NCI-H2196 treated with DMSO at 0.1 percent for 48 hours (cell line): ENCODE results near the gene MORC2.
A peak's percentile ranks its signal among the peaks of the same experiment; 100 is the strongest.

Experiments used
- DNase-seq: peaks from one replicate; lab custom pipeline; 2025; ENCODE audit not compliant: unreplicated experiment; lab: John Stamatoyannopoulos, UW

The MORC2 gene

DNA sequence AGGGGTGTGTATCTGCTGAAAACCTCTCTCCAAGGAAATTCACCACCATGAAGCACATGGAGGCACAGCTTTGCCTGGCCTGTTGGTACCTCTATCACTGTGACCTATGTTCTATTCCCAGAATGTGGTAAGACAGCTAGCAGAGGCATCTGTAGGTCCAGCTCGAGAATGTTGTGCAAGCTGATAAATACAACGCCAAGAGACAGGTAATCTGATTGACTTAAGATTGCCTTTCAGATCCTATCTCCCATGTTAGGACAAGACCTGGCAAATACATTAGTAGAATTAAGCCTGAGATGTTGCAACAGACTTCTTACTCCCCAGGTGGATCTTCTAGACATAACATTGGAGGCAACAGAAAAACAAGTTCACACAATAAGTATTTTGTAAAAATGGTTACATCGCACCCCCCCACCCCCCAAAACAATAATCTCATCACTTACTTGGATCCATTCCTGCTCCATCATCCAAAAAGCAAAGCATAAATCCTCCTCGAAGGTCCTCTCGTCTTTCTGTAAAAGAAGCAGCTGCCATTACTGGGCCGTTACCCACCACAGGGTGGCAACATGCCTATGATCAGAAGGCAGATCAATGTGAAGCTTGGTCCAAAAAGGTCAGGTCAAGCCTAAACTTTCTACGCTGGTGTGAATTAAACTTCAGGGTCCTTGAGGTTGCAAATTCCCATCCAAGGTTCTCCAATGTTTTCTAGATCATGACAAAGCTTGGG, 18.5 kb downstream of the MORC2 start:
- DNase-seq, result no peak

DNA sequence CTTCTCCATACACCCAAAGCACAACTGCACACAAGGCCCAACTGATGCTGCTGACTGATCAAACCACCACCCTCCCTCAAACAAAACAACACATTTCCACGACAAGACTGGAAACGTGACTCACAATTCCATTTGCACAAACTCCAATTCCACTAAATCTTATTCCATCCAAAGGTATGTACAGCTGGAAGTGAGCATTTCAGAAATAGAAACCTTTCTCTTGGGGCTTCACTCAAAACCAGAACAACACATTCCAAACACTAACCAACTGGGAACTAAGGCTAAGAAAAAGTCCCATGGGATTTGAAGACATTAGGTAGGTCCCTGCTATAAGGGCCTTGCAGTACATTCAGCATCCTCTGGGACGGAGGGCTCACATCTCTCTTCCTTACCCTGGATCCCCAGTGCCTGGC, 19.6 kb downstream of the MORC2 start:
- no peak for DNase-seq

DNA sequence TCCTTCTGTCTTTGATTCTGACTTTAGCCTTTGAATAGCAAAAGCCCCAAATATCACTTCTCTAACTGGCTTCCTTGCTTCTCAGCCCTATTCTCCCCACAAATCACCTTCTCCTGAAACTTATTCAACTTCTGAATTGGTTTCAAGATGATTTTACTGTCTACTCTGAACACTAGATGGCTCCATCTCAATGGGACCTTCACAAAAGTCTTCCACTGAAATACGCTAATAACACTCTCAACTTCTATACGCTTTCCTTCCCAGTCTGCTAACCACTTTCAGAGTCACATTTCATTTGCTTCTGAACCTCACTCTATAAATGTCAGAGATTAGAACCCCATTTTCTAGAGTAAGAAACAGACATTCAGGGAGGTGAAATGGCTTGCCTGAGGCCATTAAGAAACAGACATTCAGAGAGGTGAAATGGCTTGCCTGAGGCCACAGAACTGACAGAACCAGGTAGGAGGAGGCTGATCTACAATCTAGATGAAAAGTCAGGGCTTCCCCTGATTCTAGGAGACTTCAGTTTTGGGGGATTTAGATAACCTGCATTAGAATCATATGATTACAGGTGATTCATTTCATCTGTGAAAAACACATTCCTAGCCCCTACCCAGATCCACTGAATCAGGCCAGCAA, 20.6 kb downstream of the MORC2 start:
- no peak for DNase-seq

DNA sequence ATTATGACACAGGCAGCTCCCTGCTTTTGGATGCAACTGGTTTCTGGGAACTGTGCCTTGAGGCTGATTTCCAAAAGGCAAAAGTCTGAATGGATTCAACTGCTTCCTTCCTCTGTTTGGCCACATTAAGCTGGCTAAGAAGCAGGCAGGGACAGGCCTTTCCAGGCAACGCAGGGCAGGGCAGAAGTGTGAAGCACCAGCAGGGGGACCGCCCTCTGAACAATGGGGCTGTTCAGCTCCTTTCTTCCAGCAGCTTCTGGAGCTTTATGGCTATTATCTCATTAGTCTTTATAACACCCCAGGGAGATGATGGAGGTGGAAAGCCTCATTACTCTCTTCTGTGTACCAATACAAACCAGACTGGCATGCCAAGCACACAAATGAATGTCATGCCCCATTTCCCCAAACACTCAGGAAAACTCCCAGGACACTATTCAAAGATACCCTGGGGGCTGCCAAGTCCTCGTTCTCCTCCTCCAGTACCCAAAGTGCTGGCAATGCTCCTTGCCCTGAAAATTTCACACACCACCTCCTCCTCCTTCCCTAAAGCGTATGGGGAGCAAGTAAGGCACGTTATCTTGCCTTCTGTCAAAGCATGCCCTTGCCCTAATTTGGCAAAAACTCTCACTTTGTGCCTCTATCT, 21.3 kb downstream of the MORC2 start:
- no peak for DNase-seq

DNA sequence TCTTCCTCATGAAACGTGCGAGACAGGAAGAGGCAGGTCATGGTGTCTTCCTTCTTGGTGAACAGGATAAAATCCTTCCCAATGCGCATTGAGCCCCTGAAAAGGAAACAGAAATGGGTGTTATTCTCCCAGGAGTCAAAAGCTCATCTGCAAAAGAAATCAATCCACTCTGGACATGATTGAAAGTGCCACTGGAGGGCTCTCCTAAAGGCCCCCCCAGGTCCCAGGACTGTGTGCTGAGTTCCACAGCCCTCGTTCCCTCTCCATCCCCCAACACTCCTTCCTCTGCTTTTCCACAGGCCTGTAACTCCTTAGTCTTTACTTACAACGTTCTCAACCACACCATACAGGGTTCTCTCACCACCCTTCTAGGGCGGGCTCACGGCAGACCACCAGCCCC, 22.2 kb downstream of the MORC2 start:
- no peak for DNase-seq

DNA sequence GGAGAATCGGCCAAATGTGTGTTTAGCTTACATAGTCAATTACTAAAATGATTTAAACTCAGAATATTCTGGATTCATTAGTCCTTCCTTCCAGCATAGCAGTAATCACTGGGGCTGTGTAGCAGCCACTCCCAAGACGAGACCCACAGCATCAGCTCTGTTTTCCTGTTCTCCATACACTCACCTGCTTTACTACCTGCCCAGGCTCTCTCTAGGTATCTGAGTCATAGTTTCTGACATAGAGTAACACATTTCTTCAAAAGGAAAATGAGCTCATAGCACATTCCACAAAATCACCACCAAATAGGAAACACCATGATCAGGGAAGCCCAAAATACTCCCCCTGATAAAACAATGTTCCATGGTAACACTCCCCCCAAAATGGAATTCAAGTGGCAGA, 22.9 kb downstream of the MORC2 start:
- no peak for DNase-seq

DNA sequence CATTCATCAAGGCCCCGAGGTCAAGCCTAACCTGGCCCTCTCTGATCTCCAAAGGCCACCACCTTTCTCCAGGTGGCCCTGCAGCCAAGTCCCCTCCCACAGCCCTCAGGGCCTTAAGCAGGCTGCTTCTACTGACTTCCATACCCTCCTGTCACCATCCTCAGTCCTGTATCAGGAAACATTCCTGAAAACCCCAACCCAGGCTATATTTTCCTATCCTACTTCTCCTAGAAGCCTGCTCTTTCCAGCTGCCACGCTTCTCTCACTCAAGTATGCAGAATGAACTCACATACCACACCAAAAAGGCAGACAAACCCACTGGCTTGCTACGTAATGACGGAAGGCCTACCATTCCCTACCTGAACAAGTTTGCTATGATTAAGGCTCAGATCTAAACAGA, 23.6 kb downstream of the MORC2 start:
- no peak for DNase-seq

DNA sequence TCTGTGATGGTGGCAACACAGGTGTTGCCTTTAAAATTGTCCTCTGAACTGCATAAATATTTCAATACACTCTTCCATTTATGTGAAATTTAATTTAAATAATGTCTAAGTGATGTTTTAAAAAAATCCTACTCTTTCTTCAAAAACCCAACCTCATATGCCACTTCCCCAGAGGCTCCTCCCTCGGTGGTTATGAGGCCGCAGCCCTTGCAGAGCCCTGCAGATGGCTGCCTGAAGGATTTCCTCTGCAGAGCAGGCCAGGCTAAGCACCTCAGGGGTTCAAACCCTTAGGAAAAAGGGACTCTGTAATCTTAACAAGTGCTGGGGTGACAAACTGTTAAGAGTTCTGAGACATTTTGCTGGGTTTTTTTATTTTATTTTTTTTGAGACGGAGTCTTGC, 25.2 kb downstream of the MORC2 start:
- no peak for DNase-seq

DNA sequence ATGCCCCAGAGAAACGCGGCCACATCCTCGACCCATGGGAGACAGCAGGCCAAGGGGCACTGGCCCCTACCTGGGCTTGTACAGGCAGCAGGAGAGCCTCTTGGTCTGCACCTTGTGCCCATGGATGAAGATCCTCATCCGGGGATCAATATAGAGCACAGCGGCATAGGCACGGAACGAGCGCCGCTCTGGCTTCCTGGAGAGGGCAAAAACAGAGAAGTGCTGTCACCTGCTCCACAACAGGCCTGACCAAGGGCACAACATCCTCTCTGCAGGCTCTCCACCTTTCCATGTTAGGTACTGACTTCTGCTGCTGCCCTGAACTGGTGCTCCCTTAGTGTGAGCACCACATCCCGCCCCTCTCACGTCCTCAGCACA, 27.2 kb downstream of the MORC2 start:
- no peak for DNase-seq

DNA sequence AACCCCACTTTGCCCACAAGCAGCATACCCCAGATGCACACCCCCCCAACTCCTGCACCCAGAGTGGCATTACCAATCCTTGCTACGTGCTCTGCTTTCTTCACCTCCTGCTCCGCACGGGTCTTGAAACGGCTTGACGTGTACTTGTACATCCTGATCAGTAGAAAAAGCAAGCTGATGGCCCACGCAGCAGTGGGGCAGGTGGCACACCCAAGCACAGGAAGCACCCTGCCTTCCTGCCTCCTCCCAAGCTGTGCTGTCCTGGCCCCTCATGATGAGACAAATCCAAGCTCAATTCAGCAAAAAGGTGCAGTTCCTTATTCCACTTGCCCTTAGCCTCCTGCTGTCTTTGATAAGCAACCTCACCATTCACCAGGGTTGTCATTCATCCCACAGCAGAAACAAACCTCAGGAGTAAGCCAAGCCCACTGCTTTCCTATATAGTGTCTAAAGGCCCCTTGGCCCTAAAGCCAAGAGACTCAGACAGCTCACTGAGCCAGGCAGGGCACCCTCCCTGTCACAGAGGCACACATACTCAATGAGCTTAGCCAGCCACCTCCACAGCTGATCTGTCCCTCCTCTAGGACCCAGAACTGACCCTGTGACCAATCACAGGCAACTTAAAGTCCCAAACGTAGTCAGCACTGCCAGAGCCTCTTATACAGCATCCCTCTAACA, 27.8 kb downstream of the MORC2 start:
- no peak for DNase-seq

DNA sequence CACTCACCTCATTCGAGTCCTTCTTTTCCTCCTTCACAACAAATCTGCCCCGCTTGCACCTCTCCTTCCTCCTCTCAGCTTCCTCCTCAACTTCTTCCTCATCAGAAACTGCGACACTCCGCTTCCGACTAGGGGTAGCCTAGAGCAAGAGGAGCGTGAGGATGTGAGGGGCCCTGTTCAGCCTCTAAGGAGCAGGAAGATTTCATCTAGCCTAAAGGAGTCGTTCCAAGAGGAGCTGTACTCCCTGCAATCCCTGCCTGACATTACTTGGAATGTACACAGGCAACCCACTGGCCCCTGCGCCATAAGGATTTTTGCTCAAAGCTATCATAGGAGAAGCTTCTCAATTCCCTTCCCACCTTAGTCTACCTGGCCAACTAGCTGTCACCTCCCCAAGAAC, 34.5 kb downstream of the MORC2 start:
- DNase-seq, result no peak

DNA sequence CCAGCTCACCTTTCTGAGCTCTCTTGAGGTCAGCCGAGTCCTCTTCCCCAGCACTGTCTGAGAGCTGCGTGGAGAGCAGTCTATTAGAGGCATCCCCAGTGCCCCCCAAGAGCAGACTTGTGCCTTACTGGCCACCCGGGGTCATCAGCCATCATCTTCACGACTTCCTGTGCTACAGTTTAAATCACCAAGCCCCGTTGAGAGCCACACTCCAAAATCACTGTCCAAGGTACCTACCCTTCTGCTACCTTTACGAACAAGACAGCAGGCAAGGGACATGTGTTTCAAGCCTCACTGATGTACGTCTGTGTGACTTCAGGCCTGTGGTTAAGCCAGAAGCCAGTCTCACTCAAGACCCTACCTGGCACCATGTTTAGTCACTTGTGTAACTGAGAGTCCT, 35.1 kb downstream of the MORC2 start:
- DNase-seq, result no peak

DNA sequence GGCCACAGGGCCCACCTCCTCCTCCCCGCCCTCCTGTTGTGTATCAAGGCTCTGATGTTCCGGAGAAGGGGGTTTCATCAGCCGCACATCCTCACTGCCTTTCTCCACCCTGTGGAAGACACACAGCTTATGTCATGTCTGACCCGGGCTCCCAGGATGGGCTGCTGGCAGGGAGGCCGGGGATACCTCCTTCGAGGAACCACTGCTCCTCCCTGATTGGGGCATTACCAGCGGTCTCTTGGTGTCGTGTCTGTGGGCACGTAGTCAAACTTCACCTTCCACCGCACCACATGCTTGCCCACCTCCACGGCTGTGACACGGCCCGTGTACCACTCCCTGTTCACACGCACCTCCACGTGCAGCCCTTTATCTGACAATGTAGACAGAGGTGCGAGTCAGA, 35.9 kb downstream of the MORC2 start:
- DNase-seq, result no peak

DNA sequence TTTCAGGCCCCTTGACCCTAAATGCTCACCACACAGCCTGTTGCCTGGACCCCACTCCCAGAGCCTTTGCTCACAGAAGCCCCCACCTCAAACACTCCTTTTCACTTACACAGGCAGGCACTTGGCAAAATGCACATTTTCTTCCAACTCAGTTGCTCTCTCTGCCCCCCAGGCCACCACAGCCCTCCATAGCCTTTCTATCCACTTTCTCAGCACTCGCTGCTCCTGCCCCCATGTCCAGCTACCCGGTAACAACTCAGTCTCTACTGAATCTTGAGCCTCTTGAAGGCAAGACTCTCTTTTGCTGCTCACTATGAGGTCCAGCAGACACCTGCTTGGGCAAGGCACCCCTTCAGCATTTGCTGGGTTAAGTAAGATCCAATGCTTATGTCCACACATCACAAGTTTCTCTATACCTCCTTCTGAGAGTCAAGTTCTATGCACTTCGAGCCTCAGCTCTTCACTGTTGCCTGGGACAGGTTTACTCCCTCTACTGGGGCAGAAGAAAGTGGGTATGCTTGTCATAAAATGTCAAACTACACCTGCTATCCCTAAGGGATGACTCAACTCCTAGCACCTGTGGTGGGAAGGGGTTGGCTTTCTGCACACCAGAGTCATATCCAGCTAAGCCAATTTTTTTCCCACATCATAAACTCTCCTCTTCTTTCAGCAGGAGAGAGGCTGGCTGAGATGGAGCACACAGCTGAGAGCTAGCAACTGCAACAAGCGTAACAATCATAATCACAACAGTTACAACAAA, 36.9 kb downstream of the MORC2 start:
- no peak for DNase-seq

DNA sequence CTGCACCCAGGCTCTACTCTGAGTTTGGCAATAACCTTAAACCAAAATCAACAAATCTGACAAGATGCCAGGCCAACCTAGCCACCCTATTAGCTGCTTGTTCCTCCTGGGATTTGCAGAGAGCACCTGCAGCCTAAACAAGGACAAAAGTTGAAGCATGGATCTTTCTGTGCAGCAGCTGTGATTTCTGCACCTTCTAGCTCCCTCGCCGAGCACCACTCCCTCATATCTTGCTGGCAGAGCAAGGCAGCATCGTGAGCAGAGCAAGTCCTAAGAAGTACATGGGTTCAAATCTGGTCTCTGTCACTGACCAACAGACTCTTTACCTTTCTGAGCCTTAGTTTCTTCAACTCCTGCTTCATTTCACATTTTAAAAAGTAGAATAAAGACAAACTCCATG, 38.3 kb downstream of the MORC2 start:
- DNase-seq, result no peak

DNA sequence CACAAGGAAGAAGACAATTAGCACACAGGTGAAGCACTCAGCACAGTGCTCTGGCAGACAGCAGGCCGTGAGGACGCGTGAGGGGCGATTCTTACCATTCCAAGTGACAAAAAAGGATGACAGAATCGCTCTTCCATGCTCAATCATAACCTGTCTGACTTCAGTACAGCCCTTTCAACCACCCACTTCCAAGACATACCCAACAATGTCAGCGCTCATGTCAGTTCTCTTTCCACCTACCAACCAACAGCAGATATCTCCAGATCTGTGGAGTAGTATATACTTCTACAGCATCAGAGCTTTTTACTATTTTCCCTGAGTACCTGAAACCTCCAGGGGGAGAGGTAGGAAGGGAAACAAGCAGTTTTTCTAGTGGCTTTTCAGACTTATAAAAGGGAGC, 40.2 kb downstream of the MORC2 start:
- no peak for DNase-seq

DNA sequence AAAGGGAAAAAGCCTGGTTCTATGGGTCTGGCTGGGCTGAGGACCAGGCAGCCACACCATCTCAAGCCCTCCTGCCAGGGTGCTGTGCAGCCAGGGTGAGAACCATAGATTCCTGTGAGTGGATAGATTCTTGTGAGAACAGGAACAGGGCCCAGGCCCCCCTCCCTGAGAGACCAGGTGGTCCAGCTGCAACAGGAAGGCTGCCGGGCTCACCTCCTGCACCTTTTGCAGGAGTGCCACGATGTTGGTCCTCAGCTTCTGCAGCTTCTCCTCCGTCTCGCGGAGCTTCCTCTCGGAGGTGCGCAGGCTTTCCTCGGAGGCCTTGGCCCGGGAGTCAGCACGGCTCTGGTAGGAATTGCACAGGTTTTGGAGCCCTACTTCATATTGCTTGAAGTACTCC, 40.8 kb downstream of the MORC2 start:
- DNase-seq, result no peak

DNA sequence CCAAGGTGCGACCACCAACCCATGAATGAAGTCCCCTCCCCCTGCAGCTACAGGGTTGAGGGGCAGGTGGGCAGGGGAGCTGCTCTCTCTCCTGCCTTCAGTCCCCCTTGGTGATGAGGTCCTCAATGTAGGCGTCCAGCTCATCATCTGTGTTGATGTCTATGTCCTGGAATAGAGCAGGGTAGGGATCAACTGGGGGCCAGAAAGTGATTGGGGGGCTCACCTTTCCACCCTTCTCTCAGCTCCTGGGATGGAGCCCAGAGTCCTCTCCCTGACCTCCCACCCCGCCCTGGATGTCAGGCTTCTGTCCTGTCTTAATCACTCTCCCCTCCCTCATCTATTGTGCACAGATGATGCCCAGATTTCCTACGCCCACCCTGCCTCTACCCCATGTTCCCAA, 41.9 kb downstream of the MORC2 start:
- DNase-seq, result no peak

DNA sequence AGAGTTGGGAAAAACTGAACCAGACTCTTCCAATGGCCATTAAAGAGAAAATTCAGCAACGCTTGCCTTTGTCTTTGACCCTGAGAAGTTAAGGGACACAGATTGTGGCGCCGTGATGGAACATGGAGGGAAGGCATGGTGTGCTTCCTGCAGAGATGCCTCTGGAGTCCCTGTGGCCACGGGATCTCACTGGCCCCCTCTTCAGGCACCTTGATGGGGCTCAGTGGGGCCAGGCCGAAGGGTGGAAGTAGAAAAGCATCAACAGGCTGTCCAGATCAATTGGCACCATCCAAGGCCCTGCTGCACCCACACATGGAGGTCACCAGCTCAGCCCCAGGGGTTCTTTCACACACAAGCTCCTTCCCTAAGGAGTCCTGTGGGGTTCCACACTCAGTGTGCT, 42.9 kb downstream of the MORC2 start:
- no peak for DNase-seq

DNA sequence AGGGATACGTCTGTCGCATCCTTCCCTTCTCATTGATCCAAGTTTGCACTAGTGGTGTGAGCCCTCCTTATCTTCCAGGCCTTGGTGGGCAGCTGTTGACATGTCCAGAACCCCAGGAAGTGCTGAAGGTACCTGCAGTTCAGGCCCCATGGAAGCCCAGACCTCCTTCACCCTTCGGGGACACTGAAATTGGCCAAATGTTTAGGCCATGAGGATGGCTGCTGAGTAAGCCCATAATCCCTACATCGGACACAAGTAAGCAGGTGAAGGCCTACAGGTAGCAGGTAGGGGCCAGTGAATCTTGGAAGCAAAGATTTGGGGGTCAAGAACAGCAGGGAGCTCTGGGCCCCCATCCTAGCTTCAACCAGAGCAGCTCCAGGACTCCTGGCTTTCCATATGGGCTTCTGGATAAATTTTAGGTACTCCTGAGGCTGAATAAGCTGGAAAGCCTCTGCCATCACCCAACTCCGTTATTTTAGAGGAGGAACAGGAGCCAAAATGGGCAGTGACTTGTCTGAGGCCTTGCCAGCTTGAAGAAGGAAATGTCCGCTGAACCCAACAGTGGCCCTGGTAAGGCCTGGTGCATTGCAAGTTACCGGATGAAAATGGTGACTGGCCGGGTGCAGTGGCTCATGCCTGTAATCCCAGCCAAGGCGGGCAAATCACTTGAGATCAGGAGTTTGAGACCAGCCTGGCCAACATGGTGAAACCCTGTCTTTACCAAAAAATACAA, 45.2 kb downstream of the MORC2 start:
- DNase-seq, result no peak

DNA sequence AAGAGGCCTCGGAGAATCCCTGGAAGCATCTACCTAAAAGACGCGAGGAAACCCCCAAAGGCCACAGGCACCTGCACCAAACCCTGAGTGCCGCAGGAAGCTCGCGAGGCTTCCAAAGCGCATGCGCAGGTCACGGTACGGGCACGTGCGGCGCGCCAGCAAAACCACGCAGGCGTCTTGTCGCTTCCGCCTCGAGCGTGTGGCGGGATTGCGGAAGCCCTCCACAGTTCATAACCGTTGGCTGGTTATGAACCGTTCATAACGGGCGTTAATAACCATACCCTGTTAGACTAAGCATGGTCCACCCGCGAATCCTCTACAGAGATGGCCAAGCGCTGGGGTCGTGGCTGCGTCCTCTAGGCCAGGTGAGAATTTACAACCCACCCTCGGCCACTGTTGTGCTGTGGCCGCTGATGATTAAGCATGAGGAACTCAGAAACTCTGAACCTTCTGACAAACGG, 46.4 kb downstream of the MORC2 start:
- peak; percentile 66 for DNase-seq
